ENCODE data around the gene SWT1.
A peak's percentile ranks its signal among the peaks of the same experiment; 100 is the strongest.
"Not testable (repeated sequence)": the region's sequence is repeated elsewhere in the genome, so short reads cannot be mapped to it uniquely, and the experiment has no call there.

The SWT1 gene

DNA sequence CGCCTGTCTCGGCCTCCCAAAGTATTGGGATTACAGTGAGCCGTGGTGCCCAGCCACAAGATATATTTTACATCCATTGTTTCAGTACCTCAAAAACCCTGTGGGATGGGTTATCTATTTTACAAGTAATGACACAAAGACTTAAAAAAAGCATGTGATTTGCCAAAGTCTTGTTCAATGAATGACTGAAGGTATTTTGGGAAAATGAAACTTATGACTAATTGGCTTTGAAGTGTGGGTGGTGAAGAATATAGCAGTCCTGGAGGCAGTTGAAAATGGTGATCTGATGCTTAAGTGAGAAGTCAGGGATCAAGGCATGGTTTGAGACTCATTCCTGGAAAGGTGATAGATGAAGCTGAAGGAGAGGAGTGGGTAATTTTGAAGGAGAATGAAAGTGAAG is 3.0 kb downstream of the SWT1 start:
- DNase-seq (ENCODE audit: extremely low spot score, insufficient read length, low read depth) (no peak), FAIRE-seq (no peak)

GRCh38 chr1:185162491-185162890 is 5.5 kb downstream of the SWT1 start:
- DNase-seq (ENCODE audit: extremely low spot score, insufficient read length, low read depth), result no peak
- FAIRE-seq, result no peak

- DNase-seq (ENCODE audit: extremely low spot score, insufficient read length, low read depth) (no peak), FAIRE-seq (no peak)
Observed at GRCh38 chr1:185166106-185166505, 9.1 kb downstream of the SWT1 start.

GRCh38 chr1:185170291-185170848 is 13.4 kb downstream of the SWT1 start:
- peak; percentile 15 for DNase-seq (ENCODE audit: extremely low spot score, insufficient read length, low read depth)
- peak; percentile 73 for FAIRE-seq

DNA sequence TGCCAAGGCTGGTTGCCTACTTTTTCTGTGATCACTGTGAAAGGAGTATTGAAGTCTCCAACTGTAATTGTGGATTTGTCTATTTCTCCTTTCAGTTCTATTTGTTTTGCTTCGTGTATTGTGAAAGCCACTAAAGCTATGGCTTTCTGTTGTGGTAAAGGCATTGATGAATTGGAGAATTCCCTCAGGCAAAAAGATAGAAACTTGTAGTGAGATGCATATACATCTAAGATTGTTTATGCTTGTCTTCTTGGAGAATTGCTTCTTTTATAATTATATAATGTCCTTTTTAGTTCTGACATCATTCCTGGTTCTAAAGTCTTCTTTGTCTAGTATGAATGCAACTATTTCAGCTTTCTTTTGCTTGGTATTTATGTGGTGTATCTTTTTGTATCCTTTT is 36.8 kb downstream of the SWT1 start:
- no peak for FAIRE-seq

DNA sequence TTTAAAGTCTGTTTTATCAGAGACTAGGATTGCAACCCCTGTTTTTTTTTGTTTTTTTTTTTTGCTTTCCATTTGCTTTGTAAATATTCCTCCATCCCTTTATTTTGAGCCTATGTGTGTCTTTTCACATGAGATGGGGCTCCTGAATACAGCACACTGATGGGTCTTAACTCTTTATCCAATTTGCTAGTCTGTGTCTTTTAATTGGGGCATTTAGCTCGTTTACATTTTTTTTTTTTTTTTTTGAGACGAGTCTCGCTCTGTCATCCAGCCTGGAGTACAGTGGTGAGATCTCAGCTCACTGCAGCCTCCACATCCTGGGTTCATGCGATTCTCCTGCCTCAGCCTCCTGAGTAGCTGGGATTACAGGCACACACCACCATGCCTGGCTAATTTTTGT is 41.7 kb downstream of the SWT1 start:
- not testable (repeated sequence) for DNase-seq (ENCODE audit: extremely low spot score, insufficient read length, low read depth); FAIRE-seq

More for the DNA sequence above, 36.8 kb downstream of the SWT1 start:
- DNase-seq (ENCODE audit: extremely low spot score, insufficient read length, low read depth), result no peak

DNA sequence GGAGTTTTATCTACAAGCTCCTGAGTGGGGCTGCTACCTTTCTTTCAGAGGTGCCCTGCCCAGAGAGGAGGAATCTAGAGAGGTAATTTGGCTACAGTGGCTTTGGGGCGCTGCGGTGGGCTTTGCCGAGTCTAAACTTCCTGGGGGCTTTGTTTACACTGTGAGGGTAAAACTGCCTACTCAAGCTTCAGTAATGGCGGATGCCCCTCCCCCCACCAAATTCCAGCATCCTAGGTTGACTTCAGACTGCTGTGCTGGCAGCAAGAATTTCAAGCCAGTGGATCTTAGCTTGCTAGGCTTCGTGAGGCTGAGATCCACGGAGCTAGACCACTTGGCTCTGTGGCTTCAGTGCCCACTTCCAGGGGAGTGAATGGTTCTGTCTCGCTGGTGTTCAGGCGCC is 43.9 kb downstream of the SWT1 start:
- no peak for FAIRE-seq
- DNase-seq (ENCODE audit: extremely low spot score, insufficient read length, low read depth), result no peak

DNA sequence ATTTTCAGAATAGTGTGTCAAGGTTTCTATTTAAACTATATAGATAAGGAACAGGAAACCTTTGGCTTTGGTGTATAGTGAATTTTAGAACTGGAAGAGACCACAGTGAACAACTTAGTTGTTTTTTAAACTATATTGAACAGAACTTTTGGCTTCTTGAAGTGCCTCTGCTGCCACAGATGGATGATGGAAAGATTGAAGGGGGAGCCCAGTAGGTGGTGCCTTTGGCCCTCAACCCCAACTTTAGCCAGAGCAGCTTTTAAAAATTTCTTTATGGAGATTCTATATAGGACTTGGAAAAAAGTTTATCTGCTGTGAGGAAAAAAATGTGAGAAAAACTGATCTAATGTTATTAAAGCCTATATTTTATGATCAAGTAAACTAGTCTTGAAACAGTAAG is 50.2 kb downstream of the SWT1 start:
- DNase-seq (ENCODE audit: extremely low spot score, insufficient read length, low read depth) (no peak), FAIRE-seq (no peak)

DNA sequence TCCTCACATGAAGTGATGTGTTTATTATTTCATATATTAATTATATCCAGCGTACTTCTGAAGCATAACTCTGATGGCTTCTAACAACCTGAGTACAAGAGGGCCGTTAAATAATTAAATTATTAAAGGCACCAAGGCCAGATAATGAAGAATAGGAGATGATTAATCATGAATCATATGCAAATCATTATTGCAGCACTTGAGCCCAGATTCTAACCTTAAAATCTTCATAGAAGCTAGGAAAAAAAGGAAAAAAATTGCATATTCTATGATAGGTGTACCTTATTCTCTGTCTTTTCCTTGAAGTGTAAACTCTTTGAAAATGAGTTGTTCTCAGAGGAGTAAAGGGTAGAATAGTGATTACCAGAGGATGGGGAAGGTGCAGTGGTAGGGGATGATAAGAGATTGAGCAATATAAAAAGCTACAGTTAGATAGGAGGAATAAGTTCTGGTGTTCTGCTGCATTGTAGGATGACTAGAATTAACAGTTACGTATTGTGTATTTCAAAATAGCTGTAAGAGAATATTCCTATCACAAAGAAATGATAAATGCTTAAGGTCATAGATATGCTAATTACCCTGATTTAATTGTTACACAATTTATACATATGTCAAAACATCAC is 51.1 kb downstream of the SWT1 start:
- DNase-seq (ENCODE audit: extremely low spot score, insufficient read length, low read depth) (no peak), FAIRE-seq (no peak)

- DNase-seq (ENCODE audit: extremely low spot score, insufficient read length, low read depth) (no peak), FAIRE-seq (no peak)
Observed at GRCh38 chr1:185208626-185209180, 51.7 kb downstream of the SWT1 start.

GRCh38 chr1:185209357-185209756 is 52.4 kb downstream of the SWT1 start:
- DNase-seq (ENCODE audit: extremely low spot score, insufficient read length, low read depth); FAIRE-seq: not testable (repeated sequence)

GRCh38 chr1:185213091-185213490 is 56.1 kb downstream of the SWT1 start:
- FAIRE-seq (no peak), DNase-seq (ENCODE audit: extremely low spot score, insufficient read length, low read depth) (no peak)

GRCh38 chr1:185215911-185216310 is 58.9 kb downstream of the SWT1 start:
- FAIRE-seq, result no peak

DNA sequence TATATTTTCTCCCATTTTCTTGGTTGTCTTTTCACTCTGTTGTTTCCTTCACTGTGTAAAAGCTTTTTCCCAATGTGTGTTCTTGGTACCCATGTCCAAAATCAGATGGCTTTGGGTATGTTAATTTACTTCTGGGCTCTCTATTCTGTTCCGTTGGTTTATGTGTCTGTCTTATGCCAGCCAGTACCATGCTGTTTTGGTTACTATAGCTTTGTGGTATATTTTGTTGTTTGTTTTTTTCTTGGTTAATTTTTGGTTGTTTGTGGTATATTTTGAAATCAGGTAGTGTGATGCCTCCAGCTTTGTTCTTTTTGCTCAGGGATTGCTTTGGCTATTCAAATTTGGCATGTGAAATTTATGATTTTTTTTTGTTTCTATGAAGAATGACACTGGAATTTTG is 67.2 kb downstream of the SWT1 start:
- DNase-seq (ENCODE audit: extremely low spot score, insufficient read length, low read depth) (no peak), FAIRE-seq (no peak)

More at GRCh38 chr1:185215911-185216310, 58.9 kb downstream of the SWT1 start:
- no peak for DNase-seq (ENCODE audit: extremely low spot score, insufficient read length, low read depth)

DNA sequence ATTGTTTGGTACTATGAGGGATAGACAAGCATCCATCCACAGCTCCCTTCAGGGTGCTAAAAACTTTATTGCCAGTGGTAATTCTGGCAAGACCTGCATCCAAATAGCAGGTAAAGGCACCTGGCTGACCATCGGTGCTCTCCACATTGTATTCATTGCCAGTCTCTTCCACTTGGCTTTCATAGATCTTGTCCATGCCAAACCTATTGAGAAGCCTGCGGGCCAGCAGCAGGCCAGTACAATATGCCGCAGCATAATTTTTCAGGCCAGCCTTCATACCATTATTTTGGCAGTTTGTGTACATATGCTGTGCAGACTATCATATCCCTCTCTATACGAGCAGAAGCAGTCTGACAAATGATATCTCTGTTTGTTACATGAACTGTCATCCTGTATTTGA is 70.2 kb downstream of the SWT1 start:
- FAIRE-seq (no peak), DNase-seq (ENCODE audit: extremely low spot score, insufficient read length, low read depth) (no peak)

DNA sequence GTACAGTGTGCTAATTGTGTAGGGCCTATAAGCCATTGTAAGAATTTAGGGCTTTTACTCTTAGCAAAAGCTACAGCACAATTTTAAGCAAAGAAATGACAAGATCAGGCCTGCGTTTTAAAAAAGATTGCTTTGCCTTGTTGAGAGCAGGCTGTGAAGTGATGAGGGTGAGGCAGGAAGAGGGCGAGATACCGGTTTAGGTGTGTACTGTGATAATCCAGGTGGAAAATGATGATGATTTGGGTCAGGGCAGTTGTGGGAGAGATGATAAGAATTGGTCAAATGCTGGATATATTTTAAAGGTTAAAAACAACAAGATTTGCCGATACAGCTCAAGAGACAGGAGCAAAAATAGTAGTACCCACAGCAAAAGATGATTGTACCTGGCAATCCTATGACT is 72.0 kb downstream of the SWT1 start:
- no peak for DNase-seq (ENCODE audit: extremely low spot score, insufficient read length, low read depth)
- no peak for FAIRE-seq

DNA sequence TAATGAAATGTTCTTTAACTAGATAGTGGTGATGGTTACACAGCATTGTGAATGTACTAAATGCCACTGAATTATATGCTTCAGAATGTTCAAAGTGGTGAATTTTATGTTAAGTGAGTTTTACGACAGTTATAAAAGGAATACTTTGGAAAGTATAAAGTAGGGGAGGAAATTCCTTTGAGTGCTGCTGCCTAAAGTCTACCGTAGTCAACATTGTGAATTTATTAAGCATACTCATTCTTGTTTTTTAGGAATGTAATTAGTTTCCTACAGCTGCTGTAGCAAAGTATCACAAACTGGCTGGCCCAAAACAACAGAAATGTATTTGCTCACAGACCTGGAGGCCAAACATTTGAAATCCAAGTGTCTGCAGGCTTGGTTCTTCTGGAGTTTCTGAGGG is 73.0 kb downstream of the SWT1 start:
- FAIRE-seq (no peak), DNase-seq (ENCODE audit: extremely low spot score, insufficient read length, low read depth) (no peak)

GRCh38 chr1:185232874-185233273 is 75.9 kb downstream of the SWT1 start:
- DNase-seq (ENCODE audit: extremely low spot score, insufficient read length, low read depth) (no peak), FAIRE-seq (no peak)

GRCh38 chr1:185234183-185234582 is 77.2 kb downstream of the SWT1 start:
- FAIRE-seq; DNase-seq (ENCODE audit: extremely low spot score, insufficient read length, low read depth): not testable (repeated sequence)

GRCh38 chr1:185237176-185237575 is 80.2 kb downstream of the SWT1 start:
- FAIRE-seq; DNase-seq (ENCODE audit: extremely low spot score, insufficient read length, low read depth): not testable (repeated sequence)

DNA sequence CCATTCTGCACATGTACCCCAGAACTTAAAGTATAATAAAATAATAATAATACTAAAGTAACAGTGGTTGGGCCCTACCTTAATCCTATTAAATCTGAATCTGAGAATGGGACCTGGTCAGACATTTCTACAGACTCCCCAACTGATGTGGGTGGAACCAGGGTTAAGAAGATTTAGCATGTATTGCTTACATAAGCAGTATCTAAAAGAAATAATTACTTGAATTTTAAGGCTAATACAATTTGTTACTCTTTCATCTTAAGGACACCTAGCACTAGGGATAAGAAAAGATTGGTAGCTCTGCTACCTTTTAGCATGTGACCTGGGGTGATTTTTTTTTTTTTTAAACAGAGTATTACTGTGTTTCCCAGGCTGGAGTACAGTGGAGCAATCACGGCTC is 80.7 kb downstream of the SWT1 start:
- DNase-seq (ENCODE audit: extremely low spot score, insufficient read length, low read depth), result no peak
- no peak for FAIRE-seq

DNA sequence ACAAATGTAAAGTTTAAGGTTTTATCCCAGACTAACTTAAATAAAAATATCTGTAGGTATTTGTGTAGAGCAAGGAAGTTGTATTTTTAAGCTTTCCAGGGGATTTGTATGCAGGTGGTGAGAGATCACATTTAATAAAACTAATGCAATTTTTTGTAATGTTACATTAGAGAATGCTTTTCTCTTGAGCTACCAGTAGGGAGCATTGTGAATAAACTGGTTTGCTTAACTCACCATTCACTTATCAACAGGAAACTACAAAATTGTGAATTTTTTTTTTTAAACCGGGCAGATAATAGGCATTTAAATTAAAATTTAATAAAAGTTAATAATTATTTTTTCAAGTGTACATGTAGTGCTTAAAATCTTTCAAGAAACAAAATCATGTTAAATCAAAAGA is 81.5 kb downstream of the SWT1 start:
- DNase-seq (ENCODE audit: extremely low spot score, insufficient read length, low read depth) (no peak), FAIRE-seq (no peak)
